Astrocyte (in vitro differentiated cells and primary cell): ENCODE measurements around the gene MEAK7. TPM values are rescaled to one million over a fixed set of nuclear protein-coding genes. Genes with fewer than 3 reads are reported as not detected.

Experiments used
- DNase-seq: peaks from one replicate; pipeline ENCODE4 v3.0.0-alpha.2; 2010; ENCODE audit warnings: low read depth
- FAIRE-seq: peaks from 2 replicates; lab custom pipeline; 2011; peaks lifted over from hg19 to GRCh38; lab: Jason Lieb, UNC
- H2AFZ ChIP-seq: 2 replicates; pipeline ENCODE4 v1.6.0; 2012; ENCODE audit warnings: low read depth, low read length, inconsistent platforms
- H3K27ac ChIP-seq: 2 replicates; pipeline ENCODE4 v1.5.1; 2011; ENCODE audit warnings: low read depth, low read length, inconsistent platforms
- H3K27me3 ChIP-seq: 2 replicates; pipeline ENCODE4 v1.6.0; 2011; ENCODE audit warnings: low read length, inconsistent platforms; ENCODE audit not compliant: insufficient read depth
- H3K36me3 ChIP-seq: 2 replicates; pipeline ENCODE4 v1.5.1; 2011; ENCODE audit warnings: low read length, inconsistent platforms; ENCODE audit not compliant: insufficient read depth
- H3K4me1 ChIP-seq: 2 replicates; pipeline ENCODE4 v1.5.1; 2011; ENCODE audit warnings: low read length, inconsistent platforms; ENCODE audit not compliant: insufficient read depth
- H3K4me2 ChIP-seq: 2 replicates; pipeline ENCODE4 v1.6.0; 2012; ENCODE audit warnings: low read length, inconsistent platforms
- H3K4me3 ChIP-seq: 2 replicates; pipeline ENCODE4 v1.5.1; 2011; ENCODE audit warnings: low read depth, mild to moderate bottlenecking, low read length, inconsistent platforms; ENCODE audit not compliant: insufficient read depth
- H3K79me2 ChIP-seq: 2 replicates; pipeline ENCODE4 v1.6.0; 2012; ENCODE audit warnings: mild to moderate bottlenecking, low read length, inconsistent platforms; ENCODE audit not compliant: insufficient read depth
- H3K9ac ChIP-seq: 2 replicates; pipeline ENCODE4 v1.6.0; 2012; ENCODE audit warnings: mild to moderate bottlenecking, low read length, inconsistent platforms
- H3K9me3 ChIP-seq: 2 replicates; pipeline ENCODE4 v1.5.1; 2012; ENCODE audit warnings: low read depth, mild to moderate bottlenecking, low read length, inconsistent platforms; ENCODE audit not compliant: insufficient read depth
- H4K20me1 ChIP-seq: 2 replicates; pipeline ENCODE4 v1.6.0; 2012; ENCODE audit warnings: low read length, inconsistent platforms; ENCODE audit not compliant: insufficient read depth
- H3K27ac Mint-ChIP-seq: one replicate; pipeline ENCODE4 v1.8.0; 2021; ENCODE audit warnings: mild to moderate bottlenecking, mixed read lengths; ENCODE audit not compliant: unreplicated experiment
- H3K27me3 Mint-ChIP-seq: one replicate; pipeline ENCODE4 v1.8.0; 2021; ENCODE audit warnings: low read depth, mixed read lengths; ENCODE audit not compliant: unreplicated experiment
- H3K36me3 Mint-ChIP-seq: one replicate; pipeline ENCODE4 v1.8.0; 2021; ENCODE audit warnings: low read depth, mixed read lengths; ENCODE audit not compliant: unreplicated experiment
- H3K4me1 Mint-ChIP-seq: one replicate; pipeline ENCODE4 v1.8.0; 2021; ENCODE audit warnings: low read depth, mixed read lengths; ENCODE audit not compliant: unreplicated experiment
- H3K4me3 Mint-ChIP-seq: one replicate; pipeline ENCODE4 v1.8.0; 2021; ENCODE audit warnings: mild to moderate bottlenecking, moderate library complexity, mixed read lengths; ENCODE audit not compliant: unreplicated experiment
- H3K9me3 Mint-ChIP-seq: one replicate; pipeline ENCODE4 v1.8.0; 2021; ENCODE audit warnings: mild to moderate bottlenecking, mixed read lengths; ENCODE audit not compliant: unreplicated experiment
- CTCF ChIP-seq: IDR thresholded peaks from 2 replicates; pipeline ENCODE4 v1.5.1; 2011; ENCODE audit warnings: low read depth, mild to moderate bottlenecking, inconsistent platforms, low read length, moderate library complexity; ENCODE audit not compliant: insufficient read depth
- EZH2 ChIP-seq: IDR thresholded peaks from 2 replicates; pipeline ENCODE4 v1.6.1; 2012; ENCODE audit warnings: mild to moderate bottlenecking, low read length, inconsistent platforms; ENCODE audit not compliant: insufficient read depth
- total RNA-seq: library from RNA; stranded (reverse); gene quantifications from 2 replicates; pipeline ENCODE4 v1.2.1, GENCODE V29; 2021

The MEAK7 gene
- total RNA-seq, 1 donor from 2014 or later, result 41.3 TPM

GRCh38 chr16:84459533-84459894 is 44.9 kb downstream of the MEAK7 start:
- H4K20me1 ChIP-seq, result peaks cover 16% of the 10 kb centered on the region
- Mint-ChIP-seq H3K36me3 (peaks cover 32% of the 10 kb centered on the region), H3K27me3 (no peaks in the 10 kb centered on the region), H3K27ac (no peak overlapping the region), H3K4me3 (no peak overlapping the region), H3K9me3 (no peaks in the 10 kb centered on the region), H3K4me1 (no peaks in the 10 kb centered on the region)
- H3K36me3 ChIP-seq, result no peaks in the 10 kb centered on the region
- FAIRE-seq, result no peak
- no peak overlapping the region for H3K9ac ChIP-seq
- TF ChIP-seq EZH2 (no peak), CTCF (no peak)
- no peak overlapping the region for H3K4me3 ChIP-seq
- H3K4me2 ChIP-seq, result no peak overlapping the region
- H3K79me2 ChIP-seq, result no peaks in the 10 kb centered on the region
- no peaks in the 10 kb centered on the region for H3K4me1 ChIP-seq
- no peaks in the 10 kb centered on the region for H3K27me3 ChIP-seq
- H3K9me3 ChIP-seq, result no peaks in the 10 kb centered on the region
- no peak overlapping the region for H2AFZ ChIP-seq
- no peak overlapping the region for H3K27ac ChIP-seq
- no peak for DNase-seq

- Histone ChIP-seq H2AFZ (no peak overlapping the region), H3K27me3 (no peaks in the 10 kb centered on the region), H3K36me3 (no peaks in the 10 kb centered on the region), H3K9me3 (no peaks in the 10 kb centered on the region), H4K20me1 (peaks cover 12% of the 10 kb centered on the region), H3K4me2 (no peak overlapping the region), H3K4me3 (no peak overlapping the region), H3K4me1 (no peaks in the 10 kb centered on the region), H3K9ac (no peak overlapping the region), H3K27ac (no peak overlapping the region), H3K79me2 (no peaks in the 10 kb centered on the region)
- Mint-ChIP-seq H3K27me3 (no peaks in the 10 kb centered on the region), H3K36me3 (peaks cover 33% of the 10 kb centered on the region), H3K4me3 (no peak overlapping the region), H3K9me3 (no peaks in the 10 kb centered on the region), H3K27ac (no peak overlapping the region), H3K4me1 (no peaks in the 10 kb centered on the region)
- no peak for DNase-seq
- TF ChIP-seq EZH2 (no peak), CTCF (no peak)
- no peak for FAIRE-seq
Measured at GRCh38 chr16:84458606-84459532, 45.6 kb downstream of the MEAK7 start.

GRCh38 chr16:84455031-84455430 is 49.4 kb downstream of the MEAK7 start:
- Mint-ChIP-seq H3K4me3 (no peak overlapping the region), H3K36me3 (peaks cover 14% of the 10 kb centered on the region), H3K27ac (no peak overlapping the region), H3K27me3 (peaks cover 6% of the 10 kb centered on the region), H3K9me3 (no peaks in the 10 kb centered on the region), H3K4me1 (no peaks in the 10 kb centered on the region)
- DNase-seq, result no peak
- no peak overlapping the region for H3K27ac ChIP-seq
- H3K4me3 ChIP-seq, result no peak overlapping the region
- H3K4me2 ChIP-seq, result no peak overlapping the region
- no peaks in the 10 kb centered on the region for H4K20me1 ChIP-seq
- TF ChIP-seq EZH2 (no peak), CTCF (no peak)
- FAIRE-seq, result no peak
- H3K27me3 ChIP-seq, result no peaks in the 10 kb centered on the region
- H3K79me2 ChIP-seq, result no peaks in the 10 kb centered on the region
- no peak overlapping the region for H3K9ac ChIP-seq
- no peaks in the 10 kb centered on the region for H3K4me1 ChIP-seq
- H3K36me3 ChIP-seq, result no peaks in the 10 kb centered on the region
- H2AFZ ChIP-seq, result no peak overlapping the region
- no peaks in the 10 kb centered on the region for H3K9me3 ChIP-seq
